SHP77 treated with DMSO at 0.1 percent for 48 hours (cell line): ENCODE data around the gene GPATCH2L.

Experiments used
- DNase-seq: peaks from one replicate; lab custom pipeline; 2025; lab: John Stamatoyannopoulos, UW

The GPATCH2L gene

DNA sequence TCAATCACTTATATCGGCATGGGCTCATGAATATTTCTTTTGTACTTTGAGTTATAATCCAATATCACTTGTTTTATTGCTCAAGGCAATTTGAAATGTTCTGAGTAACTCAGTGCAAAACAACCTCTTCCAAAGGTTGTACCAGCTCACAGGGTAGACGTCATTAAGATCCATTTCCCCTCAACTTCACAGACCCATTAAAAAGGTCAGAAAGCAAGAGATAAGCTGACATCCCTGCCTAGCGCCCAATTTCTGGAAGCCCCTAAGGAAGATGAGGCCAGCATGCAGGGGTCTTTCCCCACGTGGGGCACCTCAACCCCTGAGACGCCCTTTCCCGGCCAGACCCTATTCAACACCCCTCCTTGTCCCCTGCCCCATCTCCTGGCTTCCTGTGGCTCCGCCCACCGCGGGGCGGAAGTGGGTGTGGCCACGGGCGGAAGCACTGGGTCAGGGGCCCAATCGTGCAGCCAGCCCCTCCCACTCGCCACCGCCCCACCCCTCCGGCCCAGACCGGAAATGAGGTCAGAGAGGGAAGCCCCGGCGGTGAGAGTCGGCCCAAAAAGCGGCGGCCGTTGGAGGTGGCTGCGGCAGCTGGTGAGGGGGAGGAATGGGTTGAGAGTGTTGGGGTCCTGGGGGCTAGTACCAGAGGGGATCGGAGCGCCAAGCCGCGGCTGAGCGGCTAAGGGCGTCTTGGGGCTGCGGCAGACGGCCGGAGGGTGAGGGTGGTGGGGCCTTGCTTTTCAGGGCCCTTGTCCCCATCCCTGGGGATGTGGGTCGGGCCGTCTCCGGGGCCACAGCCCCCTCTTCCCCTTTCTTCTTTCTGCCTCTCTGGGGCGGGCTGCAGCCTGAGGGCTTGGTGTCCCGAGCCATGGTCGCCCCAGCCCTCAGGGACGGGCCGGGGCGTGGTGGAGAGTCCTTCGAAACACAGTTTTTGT, at the start of gene GPATCH2L:
GPATCH2L (plus strand) TSS at position 525 of the 935 bp plus-strand sequence. CDS start 2,442 bp downstream, outside the sequence.
- peak; percentile 69 for DNase-seq

DNA sequence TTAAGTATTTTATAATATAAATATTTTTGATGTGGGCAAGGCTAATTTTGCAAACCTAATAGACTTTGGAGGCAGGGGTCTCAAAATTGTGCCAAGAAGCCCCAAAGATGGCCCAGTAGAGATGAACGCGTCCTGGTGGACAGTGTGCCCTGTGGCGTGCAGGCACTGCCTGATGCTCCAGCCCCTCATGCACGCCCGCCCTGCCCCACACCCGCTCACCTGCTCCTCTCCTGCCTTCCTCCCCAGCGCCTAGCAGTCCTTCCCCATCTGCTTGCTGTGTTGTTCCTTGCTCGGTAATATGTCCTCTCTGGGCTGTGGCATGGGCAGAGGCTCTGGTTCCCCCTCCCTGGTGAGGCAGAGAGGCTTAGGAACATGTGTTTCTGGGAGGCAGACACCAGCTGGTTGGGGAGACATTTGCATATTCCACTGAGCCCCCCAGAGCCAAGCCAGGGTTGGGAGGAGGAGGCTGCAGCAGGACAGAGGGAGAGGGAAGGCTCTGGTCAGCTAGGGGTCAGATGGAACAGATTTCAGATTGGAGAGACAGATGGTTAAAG, 46.8 kb upstream of the GPATCH2L start:
- DNase-seq: no peak

DNA sequence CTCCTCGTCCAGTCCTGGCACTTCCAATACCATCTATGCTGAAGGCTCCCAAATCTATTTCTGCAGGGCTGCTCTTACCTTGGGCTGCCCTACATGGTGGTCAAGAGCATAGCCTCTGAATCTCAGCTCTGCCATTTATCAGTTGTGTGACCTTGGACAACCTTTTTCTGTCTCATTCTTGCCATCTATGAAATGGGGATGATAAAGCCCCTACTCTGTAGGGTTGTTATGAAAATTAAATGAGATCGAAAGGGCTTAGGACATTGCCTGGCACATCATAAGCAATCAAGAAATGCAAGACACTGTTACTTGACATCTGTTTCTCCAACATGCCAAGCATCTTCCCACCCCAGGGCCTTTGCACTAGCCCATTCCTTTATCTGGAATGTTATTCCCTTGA, 45.5 kb upstream of the GPATCH2L start:
- DNase-seq: no peak

DNA sequence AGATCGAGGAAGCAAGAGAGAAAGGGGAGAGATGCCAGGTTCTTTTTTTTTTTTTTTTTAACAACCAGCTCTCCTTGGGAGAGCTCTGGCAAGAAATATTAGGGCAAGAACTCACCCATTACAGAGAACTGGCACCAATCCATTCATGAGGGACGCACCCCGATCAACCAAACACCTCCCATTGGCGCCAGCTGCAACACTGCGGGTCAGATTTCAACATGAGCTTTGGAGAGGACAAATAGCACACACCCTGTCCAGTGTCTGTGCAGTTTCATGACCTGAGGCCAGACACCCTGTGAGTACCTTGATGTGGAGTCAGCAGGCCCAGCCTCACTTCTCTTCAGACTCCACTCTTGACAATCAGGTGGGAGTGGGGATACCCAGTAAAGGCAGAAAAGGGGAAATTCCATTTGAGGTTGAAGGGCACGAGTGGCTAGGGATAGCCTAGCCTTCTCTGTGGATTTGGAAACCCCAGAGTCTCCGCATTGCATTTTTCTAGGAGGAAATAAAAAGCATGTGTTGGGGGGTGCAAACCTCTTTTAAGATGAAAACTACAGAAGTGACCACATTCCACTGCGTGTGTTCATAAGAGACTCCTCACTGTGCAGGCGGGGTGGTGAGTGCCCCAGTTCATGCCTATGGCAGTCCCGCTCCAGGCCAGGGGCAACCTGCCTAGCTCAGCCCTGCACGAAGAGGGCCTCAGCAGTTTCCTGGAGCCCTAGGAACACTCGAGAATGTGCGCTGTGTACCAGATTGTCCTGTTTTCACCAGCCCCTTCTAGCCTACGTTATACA, 42.4 kb upstream of the GPATCH2L start:
- DNase-seq: no peak

DNA sequence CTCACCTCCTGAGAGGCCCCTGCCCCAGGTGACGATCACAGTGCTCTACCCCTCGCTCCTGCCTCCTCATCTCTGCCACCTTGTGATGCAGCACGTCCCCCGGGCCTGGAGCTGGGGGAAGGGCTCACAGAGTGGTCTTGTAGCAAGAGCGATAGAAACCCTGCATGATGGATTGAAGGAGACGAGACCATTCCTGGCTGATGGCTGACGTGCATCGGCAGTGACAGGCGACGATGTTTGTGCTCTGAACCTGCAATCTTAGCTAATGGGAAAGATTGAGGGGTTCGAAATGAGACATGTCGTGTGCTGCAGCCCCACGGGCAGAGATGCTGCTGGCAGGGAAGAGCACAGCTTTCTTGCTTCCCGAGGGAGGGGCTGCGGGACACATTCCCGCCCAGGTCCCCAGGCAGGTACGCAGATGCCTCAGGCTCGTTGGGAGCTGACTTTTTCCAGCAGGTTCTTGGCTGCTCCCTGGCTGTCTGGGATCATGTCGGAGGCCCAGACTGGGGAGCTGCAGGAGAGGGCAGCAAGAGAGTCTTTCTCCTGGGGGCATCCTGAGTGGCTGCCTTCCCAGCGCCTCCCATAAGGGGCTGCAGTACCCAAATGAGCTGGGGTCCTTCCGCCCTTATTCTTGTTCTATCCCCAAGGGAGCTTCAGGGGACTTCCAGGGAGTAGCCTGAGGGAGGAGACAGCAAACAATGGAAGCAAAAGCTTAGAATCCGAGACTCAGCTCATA, 38.7 kb upstream of the GPATCH2L start:
- DNase-seq: no peak

DNA sequence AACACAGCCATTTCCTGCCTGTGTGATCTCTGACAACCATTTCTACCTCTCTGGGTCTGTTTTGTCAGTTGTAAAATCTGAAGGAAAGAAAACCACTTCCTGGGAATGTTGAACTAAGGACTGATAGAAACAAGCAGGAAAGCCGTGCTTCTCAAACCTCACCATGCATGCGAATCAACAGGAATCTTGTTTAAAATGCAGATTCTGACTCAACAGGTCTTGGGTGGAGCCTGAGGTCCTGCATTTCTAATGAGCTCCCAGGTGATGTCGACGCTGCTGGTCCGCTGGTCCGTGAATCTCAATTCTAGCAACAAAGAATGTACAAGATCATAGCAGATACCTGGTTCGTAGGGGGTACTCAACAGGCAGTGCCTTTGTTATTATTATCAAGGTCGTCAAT, 38.0 kb upstream of the GPATCH2L start:
- no peak for DNase-seq

GRCh38 chr14:76115010-76115422, 36.7 kb upstream of the GPATCH2L start:
- DNase-seq: no peak

DNA sequence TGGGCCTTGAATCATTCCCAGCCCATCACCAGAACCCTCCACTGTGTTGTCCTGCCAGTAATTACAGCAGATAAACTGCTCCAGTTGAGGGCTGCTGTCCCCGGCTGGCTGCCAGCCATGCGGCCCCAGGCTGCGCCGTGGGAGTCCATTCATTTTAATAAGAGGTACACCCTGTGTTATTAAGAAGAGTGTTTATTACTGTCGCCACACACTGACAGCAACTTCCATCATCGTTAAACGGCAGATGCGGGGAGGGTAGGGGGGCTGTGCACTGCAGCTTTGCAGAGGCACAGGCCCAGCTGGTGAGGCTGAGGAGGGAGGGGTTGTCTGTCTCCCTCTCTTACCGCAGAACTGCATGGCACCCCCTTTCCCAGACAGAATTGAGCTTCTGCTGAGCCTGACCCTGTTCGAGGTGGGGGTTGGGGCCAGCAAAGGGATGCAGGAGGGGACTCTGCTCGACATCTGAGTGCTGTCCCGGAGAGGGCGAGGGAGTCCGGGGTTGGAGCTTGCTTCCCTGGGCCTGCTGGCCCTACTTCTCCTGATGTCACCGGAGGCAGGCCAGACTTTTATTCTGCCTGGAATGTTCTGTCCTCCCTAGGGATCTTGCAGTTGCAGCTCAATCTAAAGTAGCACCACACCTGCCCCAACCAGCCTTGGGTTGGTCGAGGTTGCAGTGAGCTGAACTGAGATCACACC, 33.8 kb upstream of the GPATCH2L start:
- DNase-seq: no peak

DNA sequence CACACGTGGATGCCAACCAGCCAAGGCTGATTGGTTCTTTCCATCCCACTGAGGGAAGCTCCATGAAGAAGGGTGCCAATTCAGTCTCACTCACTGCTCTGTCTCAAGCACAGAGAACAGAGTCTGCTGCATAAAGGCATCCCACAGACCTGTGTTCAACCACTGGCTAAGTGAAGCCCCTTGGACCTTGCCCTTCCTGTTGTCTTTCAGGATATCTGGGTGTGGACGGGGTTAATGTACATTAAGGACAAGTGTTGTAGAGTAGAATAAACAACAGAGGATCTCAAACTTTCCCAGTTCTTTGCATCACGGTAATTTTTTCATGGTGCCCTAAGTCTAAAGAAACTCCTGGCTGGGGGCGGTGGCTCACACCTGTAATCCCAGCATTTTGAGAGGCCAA, 33.1 kb upstream of the GPATCH2L start:
- no peak for DNase-seq

- no peak for DNase-seq
These were observed 30.5 kb upstream of the GPATCH2L start for GRCh38 chr14:76121089-76121748.

GRCh38 chr14:76123426-76124225, 28.1 kb upstream of the GPATCH2L start:
- DNase-seq: no peak

GRCh38 chr14:76125511-76125910, 26.2 kb upstream of the GPATCH2L start:
- no peak for DNase-seq

- no peak for DNase-seq
These were observed 25.6 kb upstream of the GPATCH2L start for GRCh38 chr14:76126076-76126475.

DNA sequence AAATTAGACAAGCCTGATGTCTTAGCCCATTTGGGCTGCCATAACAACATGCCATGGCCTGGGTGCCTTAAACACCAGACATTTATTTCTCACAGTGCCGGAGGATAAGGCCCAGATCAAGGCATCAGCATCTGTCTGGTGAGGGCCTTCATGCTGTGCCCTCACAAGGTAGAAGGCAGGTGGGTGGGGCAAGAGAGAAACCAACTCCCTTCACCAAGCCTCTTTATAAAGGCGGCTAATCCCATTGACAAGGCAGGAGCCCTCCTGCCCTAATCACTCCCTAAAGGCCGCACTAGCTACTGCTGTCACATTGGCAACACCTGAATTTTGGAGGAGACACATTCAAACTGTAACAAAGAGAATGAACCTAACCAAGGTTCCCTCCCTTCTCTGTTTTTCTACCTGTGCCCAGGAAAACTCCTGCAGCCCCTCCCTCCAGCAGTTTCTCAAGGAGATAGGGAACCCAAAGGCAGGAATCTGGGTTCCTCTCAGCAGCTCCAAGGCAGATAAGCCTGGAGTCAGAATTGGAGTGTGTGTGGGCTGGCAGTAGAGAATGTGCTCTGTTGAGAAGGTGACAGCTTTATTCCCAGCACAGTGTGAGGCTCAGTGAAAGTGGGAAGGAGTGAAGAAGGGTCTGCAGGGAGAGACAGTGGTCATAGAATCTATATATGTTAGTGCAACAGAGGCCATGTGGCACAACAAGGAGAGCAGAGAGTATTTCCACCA, 21.7 kb upstream of the GPATCH2L start:
- DNase-seq: no peak

GRCh38 chr14:76131071-76131965, 20.4 kb upstream of the GPATCH2L start:
- no peak for DNase-seq

DNA sequence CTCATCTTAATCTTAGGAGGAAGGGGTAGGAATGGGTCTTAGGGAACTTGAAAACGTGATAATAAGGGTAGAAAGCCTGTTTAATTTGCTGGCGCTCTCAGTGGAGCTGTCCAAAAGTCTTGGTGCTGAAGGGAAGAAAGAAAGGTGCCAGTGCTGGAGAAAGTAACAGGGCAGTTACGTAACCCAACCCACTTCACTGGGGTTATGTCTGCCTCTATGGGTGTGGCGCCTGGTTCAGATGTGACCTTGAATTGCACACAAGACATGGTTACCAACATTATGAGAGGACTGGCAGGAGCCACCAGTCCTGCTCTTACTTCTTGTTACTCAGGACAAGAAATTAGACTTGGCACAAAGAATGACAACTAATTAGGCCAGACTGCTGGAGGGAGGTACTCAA, 18.6 kb upstream of the GPATCH2L start:
- no peak for DNase-seq

DNA sequence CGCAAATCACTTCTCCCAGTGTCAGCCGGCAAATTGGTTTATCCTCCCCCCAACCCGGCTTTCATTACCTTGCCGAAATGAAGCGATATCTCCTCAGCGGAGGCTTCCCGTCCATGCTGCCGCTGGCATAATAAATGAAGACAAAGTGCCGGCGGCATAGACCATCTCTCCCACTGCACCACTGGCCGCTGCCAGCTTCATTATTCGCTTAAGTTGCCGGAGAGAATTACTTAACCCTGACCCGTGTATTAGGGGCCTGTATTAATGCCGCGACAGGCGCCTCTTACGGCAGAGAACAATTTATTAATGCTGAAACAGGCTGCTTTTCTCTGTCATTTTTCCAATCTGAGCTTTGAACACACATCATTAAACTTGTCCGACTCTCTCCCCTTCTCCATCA, 17.5 kb upstream of the GPATCH2L start:
- no peak for DNase-seq

- DNase-seq: no peak
These were observed 16.0 kb upstream of the GPATCH2L start for GRCh38 chr14:76135722-76136121.
